Mesendoderm (in vitro differentiated cells): Measurements from ENCODE around the gene GRIK2.
A peak's percentile ranks its signal among the peaks of the same experiment; 100 is the strongest.

ENCODE experiments used
- DNase-seq: peaks from one replicate; pipeline ENCODE4 v3.0.0; 2013
- H2AK5ac ChIP-seq: 2 replicates; pipeline ENCODE4 v1.6.1; 2013; ENCODE audit warnings: low read length, inconsistent platforms
- H2BK120ac ChIP-seq: 2 replicates; pipeline ENCODE4 v1.6.1; 2013; ENCODE audit warnings: low read depth, mild to moderate bottlenecking, low read length, moderate library complexity, mixed read lengths
- H2BK15ac ChIP-seq: replicated peaks from 2 replicates; pipeline ENCODE4 v1.6.1; 2013; ENCODE audit warnings: low read depth, mild to moderate bottlenecking, moderate library complexity
- H2BK5ac ChIP-seq: 2 replicates; pipeline ENCODE4 v1.6.1; 2013; ENCODE audit warnings: low read length, inconsistent platforms
- H3K18ac ChIP-seq: 2 replicates; pipeline ENCODE4 v1.6.1; 2013; ENCODE audit warnings: mild to moderate bottlenecking, low read length, mixed read lengths
- H3K23ac ChIP-seq: one replicate; pipeline ENCODE4 v1.6.1; 2013; ENCODE audit warnings: low read length
- H3K27ac ChIP-seq: 2 replicates; pipeline ENCODE4 v1.5.1; 2013; ENCODE audit warnings: low read depth, mild to moderate bottlenecking, inconsistent platforms, low read length, moderate library complexity
- H3K27me3 ChIP-seq: 2 replicates; pipeline ENCODE4 v1.6.1; 2013; ENCODE audit warnings: low read length, control low read depth, mild to moderate bottlenecking, inconsistent platforms; ENCODE audit not compliant: insufficient read depth, poor library complexity
- H3K36me3 ChIP-seq: 2 replicates; pipeline ENCODE4 v1.6.1; 2013; ENCODE audit warnings: low read length, inconsistent platforms; ENCODE audit not compliant: control insufficient read depth, insufficient read depth
- H3K4ac ChIP-seq: one replicate; pipeline ENCODE4 v1.6.1; 2013; ENCODE audit warnings: low read depth, mild to moderate bottlenecking, low read length, moderate library complexity
- H3K4me1 ChIP-seq: 2 replicates; pipeline ENCODE4 v1.6.1; 2013; ENCODE audit warnings: low read depth, low read length, inconsistent platforms; ENCODE audit not compliant: control insufficient read depth
- H3K4me2 ChIP-seq: 2 replicates; pipeline ENCODE4 v1.6.1; 2013; ENCODE audit warnings: low read length
- H3K4me3 ChIP-seq: 2 replicates; pipeline ENCODE4 v1.5.1; 2013; ENCODE audit warnings: mild to moderate bottlenecking, low read length
- H3K56ac ChIP-seq: one replicate; pipeline ENCODE4 v1.6.1; 2013; ENCODE audit warnings: low read length
- H3K79me1 ChIP-seq: 2 replicates; pipeline ENCODE4 v1.6.1; 2013; ENCODE audit warnings: low read length, inconsistent platforms
- H3K79me2 ChIP-seq: 2 replicates; pipeline ENCODE4 v1.6.1; 2013; ENCODE audit warnings: mild to moderate bottlenecking, low read length; ENCODE audit not compliant: control insufficient read depth, insufficient read depth
- H3K9ac ChIP-seq: 2 replicates; pipeline ENCODE4 v1.6.1; 2013; ENCODE audit warnings: low read length, inconsistent platforms
- H4K5ac ChIP-seq: one replicate; pipeline ENCODE4 v1.6.1; 2013; ENCODE audit warnings: low read length
- H4K8ac ChIP-seq: one replicate; pipeline ENCODE4 v1.6.1; 2013; ENCODE audit warnings: low read depth, mild to moderate bottlenecking, control low read depth, low read length, moderate library complexity
- WGBS: extraction: QIAGEN DNeasy Blood & Tissue Kit; methylation state at CpG from one replicate; pipeline ENCODE4 v1.1.7; 2013; ENCODE audit warnings: low lambda C conversion rate, missing lambda C conversion rate; ENCODE audit not compliant: insufficient coverage; ENCODE audit errors: extremely low coverage; 5-methylcytosine and 5-hydroxymethylcytosine counted together

GRIK2 gene

DNA sequence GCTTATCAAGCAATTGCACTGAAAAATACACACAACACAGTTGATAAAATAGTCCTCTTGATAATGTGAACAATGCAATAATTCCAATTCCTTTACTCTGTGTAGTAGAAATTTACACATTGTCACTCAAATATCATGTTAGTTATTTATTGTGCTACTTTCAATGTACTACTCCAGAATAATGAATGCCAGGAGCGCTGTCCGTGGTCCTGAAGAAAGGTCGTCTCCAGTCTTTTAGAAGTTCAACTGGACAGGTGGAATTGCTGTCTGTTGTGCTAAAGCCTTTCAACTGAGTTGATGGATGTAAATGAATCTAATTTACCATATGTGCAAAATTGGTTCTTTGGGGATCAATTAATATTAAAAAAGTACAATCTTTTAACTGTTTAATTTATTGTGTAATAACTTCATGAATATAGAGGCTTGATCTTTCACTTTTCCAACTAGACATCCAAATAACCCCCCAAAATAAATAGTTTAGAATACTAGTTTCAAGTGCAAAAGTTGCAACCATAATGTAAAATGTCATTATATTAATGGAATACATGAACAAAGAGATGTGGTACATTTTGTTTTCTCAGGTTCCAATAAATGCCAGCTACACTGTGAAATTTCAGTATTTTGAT, 3.2 kb downstream of the GRIK2 start:
- H3K79me2 ChIP-seq: no peaks in the 10 kb centered on the region
- no peak overlapping the region for H2AK5ac ChIP-seq
- WGBS: no CpG with 5 or more reads among the region's 3 CpGs
- no peak overlapping the region for H3K23ac ChIP-seq
- no peak overlapping the region for H3K4me3 ChIP-seq
- H2BK5ac ChIP-seq: no peak overlapping the region
- no peak overlapping the region for H3K27ac ChIP-seq
- H3K9ac ChIP-seq: no peak overlapping the region
- no peaks in the 10 kb centered on the region for H3K79me1 ChIP-seq
- no peak overlapping the region for H3K56ac ChIP-seq
- no peak overlapping the region for H4K5ac ChIP-seq
- H3K4me2 ChIP-seq: no peak overlapping the region
- no peak overlapping the region for H3K18ac ChIP-seq
- H2BK120ac ChIP-seq: no peak overlapping the region
- H3K27me3 ChIP-seq: peaks cover 7% of the 10 kb centered on the region
- peaks cover 5% of the 10 kb centered on the region for H3K4me1 ChIP-seq
- H3K4ac ChIP-seq: no peak overlapping the region
- DNase-seq: peak; percentile 65
- H3K36me3 ChIP-seq: no peaks in the 10 kb centered on the region
- H4K8ac ChIP-seq: no peak overlapping the region
- H2BK15ac ChIP-seq: no peak overlapping the region

GRCh38 chr6:101397199-101397598, 3.7 kb downstream of the GRIK2 start:
- no CpG with 5 or more reads among the region's 4 CpGs for WGBS
- Histone ChIP-seq H3K36me3 (no peaks in the 10 kb centered on the region), H2BK5ac (no peak overlapping the region), H3K79me2 (no peaks in the 10 kb centered on the region), H3K56ac (no peak overlapping the region), H3K9ac (no peak overlapping the region), H2AK5ac (no peak overlapping the region), H3K4me3 (no peak overlapping the region), H3K4ac (no peak overlapping the region), H3K27me3 (peaks cover 6% of the 10 kb centered on the region), H3K23ac (no peak overlapping the region), H2BK120ac (no peak overlapping the region), H2BK15ac (no peak overlapping the region), H3K4me1 (peaks cover 3% of the 10 kb centered on the region), H4K5ac (no peak overlapping the region), H4K8ac (no peak overlapping the region), H3K27ac (no peak overlapping the region), H3K79me1 (no peaks in the 10 kb centered on the region), H3K18ac (no peak overlapping the region), H3K4me2 (no peak overlapping the region)
- DNase-seq: peak; percentile 65

DNA sequence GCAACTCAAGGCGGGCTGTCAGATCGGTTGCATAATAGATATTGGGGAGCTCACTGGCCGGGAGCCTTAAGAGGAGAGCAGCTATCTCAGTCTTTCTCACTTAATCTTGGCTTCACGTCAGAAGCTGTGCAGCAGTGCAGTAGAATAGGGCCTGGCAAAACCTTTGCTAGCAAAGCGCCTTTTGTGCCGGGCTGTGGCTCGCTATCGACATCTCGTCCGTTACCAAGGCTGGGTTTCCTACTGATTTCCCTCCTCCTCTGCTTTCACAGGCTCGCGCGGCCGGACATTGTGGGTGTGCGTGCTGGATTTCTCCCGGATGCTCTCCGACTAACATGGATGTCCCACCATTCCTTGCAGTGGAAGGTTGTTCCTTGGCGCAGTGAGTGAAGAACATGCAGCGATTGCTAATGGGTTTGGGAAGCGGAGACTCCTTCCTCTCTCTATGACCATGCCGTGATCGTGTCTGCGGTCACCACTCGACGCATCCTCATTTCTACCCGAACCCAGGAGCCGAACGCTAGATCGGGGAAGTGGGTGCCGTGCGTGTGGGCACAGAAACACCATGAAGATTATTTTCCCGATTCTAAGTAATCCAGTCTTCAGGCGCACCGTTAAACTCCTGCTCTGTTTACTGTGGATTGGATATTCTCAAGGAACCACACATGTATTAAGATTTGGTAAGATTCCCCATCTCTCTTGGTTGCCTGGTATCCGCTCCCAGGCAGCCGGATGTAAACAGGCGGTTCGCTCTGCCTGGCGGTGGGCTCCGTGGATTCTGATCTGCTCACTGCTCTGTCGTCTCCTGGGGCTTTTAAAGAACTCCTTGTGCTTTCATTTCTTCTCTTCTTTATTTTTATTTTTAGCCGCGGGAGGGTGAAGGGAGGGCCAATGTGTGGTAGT, 5.5 kb downstream of the GRIK2 start:
- H2BK5ac ChIP-seq: no peak overlapping the region
- no peaks in the 10 kb centered on the region for H3K79me2 ChIP-seq
- H3K56ac ChIP-seq: no peak overlapping the region
- H3K79me1 ChIP-seq: no peaks in the 10 kb centered on the region
- no peak for DNase-seq
- peaks cover 5% of the 10 kb centered on the region for H3K4me1 ChIP-seq
- H4K5ac ChIP-seq: no peak overlapping the region
- H2BK15ac ChIP-seq: no peak overlapping the region
- H3K9ac ChIP-seq: no peak overlapping the region
- H3K4ac ChIP-seq: no peak overlapping the region
- no peak overlapping the region for H3K4me2 ChIP-seq
- no peak overlapping the region for H3K4me3 ChIP-seq
- H4K8ac ChIP-seq: no peak overlapping the region
- H2AK5ac ChIP-seq: no peak overlapping the region
- WGBS: no CpG with 5 or more reads among the region's 43 CpGs
- H3K36me3 ChIP-seq: no peaks in the 10 kb centered on the region
- H3K23ac ChIP-seq: no peak overlapping the region
- peaks cover 9% of the 10 kb centered on the region for H3K27me3 ChIP-seq
- no peak overlapping the region for H3K27ac ChIP-seq
- H3K18ac ChIP-seq: no peak overlapping the region
- no peak overlapping the region for H2BK120ac ChIP-seq

- no peak overlapping the region for H2AK5ac ChIP-seq
- no peak overlapping the region for H2BK15ac ChIP-seq
- no peak overlapping the region for H2BK5ac ChIP-seq
- no peaks in the 10 kb centered on the region for H3K36me3 ChIP-seq
- H3K4me3 ChIP-seq: no peak overlapping the region
- H3K4me1 ChIP-seq: peaks cover 5% of the 10 kb centered on the region
- H3K4ac ChIP-seq: no peak overlapping the region
- H3K79me2 ChIP-seq: no peaks in the 10 kb centered on the region
- no peak overlapping the region for H3K23ac ChIP-seq
- no peak overlapping the region for H3K9ac ChIP-seq
- peaks cover 9% of the 10 kb centered on the region for H3K27me3 ChIP-seq
- H4K8ac ChIP-seq: no peak overlapping the region
- no peak overlapping the region for H3K4me2 ChIP-seq
- H4K5ac ChIP-seq: no peak overlapping the region
- H3K27ac ChIP-seq: no peak overlapping the region
- no peak overlapping the region for H3K56ac ChIP-seq
- no peak for DNase-seq
- no CpG with 5 or more reads among the region's 30 CpGs for WGBS
- no peak overlapping the region for H2BK120ac ChIP-seq
- no peak overlapping the region for H3K18ac ChIP-seq
- H3K79me1 ChIP-seq: no peaks in the 10 kb centered on the region
These were observed 6.2 kb downstream of the GRIK2 start for GRCh38 chr6:101399616-101400162.

DNA sequence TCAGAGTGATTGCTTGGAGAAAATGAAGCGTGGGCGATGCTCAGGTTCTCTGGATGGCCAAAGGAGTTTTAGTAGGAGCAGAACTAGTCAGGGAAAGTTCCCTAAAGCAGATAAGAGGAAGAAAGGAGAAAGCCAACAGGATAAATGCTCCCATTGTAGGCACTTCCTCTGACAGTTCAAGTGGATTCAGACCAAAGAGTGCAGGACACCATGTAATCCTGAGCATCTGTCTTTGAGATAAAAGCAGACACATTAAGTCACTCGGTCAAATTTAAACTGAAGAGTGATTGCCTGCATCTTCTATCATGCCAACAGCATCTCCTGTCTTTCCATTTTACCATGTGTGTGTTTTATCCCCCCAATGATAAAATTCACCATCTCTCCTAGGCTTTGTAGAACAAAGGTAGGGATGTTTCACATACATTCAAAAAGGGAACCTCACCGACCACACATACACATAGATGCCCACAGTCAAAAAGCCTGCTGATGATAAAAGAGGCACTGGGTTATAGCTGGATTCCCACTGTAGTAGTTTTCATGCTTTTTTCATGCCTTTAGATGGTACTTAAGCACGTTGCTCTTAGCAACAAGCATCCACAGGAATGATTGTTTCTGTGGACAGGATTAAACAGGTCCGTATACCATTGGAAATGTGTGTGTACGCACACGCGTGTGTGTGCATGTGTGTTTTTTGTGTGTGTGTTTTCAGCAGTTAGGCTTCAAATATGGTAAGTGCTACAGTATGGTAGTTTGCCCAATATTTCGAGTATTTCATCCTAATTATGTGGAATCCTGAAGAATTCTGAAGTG, 7.0 kb downstream of the GRIK2 start:
- Histone ChIP-seq H3K79me2 (no peaks in the 10 kb centered on the region), H3K23ac (no peak overlapping the region), H4K8ac (no peak overlapping the region), H3K79me1 (no peaks in the 10 kb centered on the region), H3K4me3 (no peak overlapping the region), H3K18ac (no peak overlapping the region), H2BK5ac (no peak overlapping the region), H3K4ac (no peak overlapping the region), H2BK120ac (no peak overlapping the region), H3K27me3 (peaks cover 9% of the 10 kb centered on the region), H2BK15ac (no peak overlapping the region), H3K56ac (no peak overlapping the region), H3K36me3 (no peaks in the 10 kb centered on the region), H3K4me2 (no peak overlapping the region), H4K5ac (no peak overlapping the region), H3K4me1 (peaks cover 5% of the 10 kb centered on the region), H2AK5ac (peak overlapping the region; percentile 56), H3K9ac (no peak overlapping the region), H3K27ac (no peak overlapping the region)
- DNase-seq: no peak
- no CpG with 5 or more reads among the region's 10 CpGs for WGBS
